ENCODE data around the gene DAAM1.
A peak's percentile ranks its signal among the peaks of the same experiment; 100 is the strongest.

Gene DAAM1

GRCh38 chr14:59148334-59148900 lies 40.0 kb upstream of the DAAM1 start:
- H3K27me3 ChIP-seq = no peaks in the 10 kb centered on the region
- H3K27ac ChIP-seq = no peak overlapping the region
- no peak for TF ChIP-seq CTCF (IDR thresholded peaks at IDR 0.05)
- no peaks in the 10 kb centered on the region for H3K4me1 ChIP-seq
- H3K9me3 ChIP-seq = no peaks in the 10 kb centered on the region
- intact Hi-C loops (cut with DNase I; ENCODE audit: low total_unique reads) = no loop called here
- no peak overlapping the region for H3K4me3 ChIP-seq
- no peaks in the 10 kb centered on the region for H3K36me3 ChIP-seq
- DNase-seq = no peak

- H3K4me1 ChIP-seq = no peaks in the 10 kb centered on the region
- no peak overlapping the region for H3K4me3 ChIP-seq
- TF ChIP-seq CTCF (IDR thresholded peaks at IDR 0.05) = no peak
- intact Hi-C loops (cut with DNase I; ENCODE audit: low total_unique reads) = no loop called here
- no peaks in the 10 kb centered on the region for H3K9me3 ChIP-seq
- no peak overlapping the region for H3K27ac ChIP-seq
- peak in 1 of 2 donors; percentile 30 for DNase-seq
- no peaks in the 10 kb centered on the region for H3K36me3 ChIP-seq
- H3K27me3 ChIP-seq = no peaks in the 10 kb centered on the region
These were observed 37.5 kb upstream of the DAAM1 start for GRCh38 chr14:59150990-59151389.

GRCh38 chr14:59154373-59154772 lies 34.1 kb upstream of the DAAM1 start:
- no peaks in the 10 kb centered on the region for H3K4me1 ChIP-seq
- no peak for TF ChIP-seq CTCF (IDR thresholded peaks at IDR 0.05)
- H3K27ac ChIP-seq = no peak overlapping the region
- no peak for DNase-seq
- H3K4me3 ChIP-seq = no peak overlapping the region
- H3K9me3 ChIP-seq = no peaks in the 10 kb centered on the region
- H3K36me3 ChIP-seq = no peaks in the 10 kb centered on the region
- no peaks in the 10 kb centered on the region for H3K27me3 ChIP-seq
- intact Hi-C loops (cut with DNase I; ENCODE audit: low total_unique reads) = no loop called here

- DNase-seq = no peak
- Histone ChIP-seq H3K4me1 (peaks cover 0 to 5% (median 0%) of the 10 kb centered on the region in 4 donors), H3K27me3 (no peaks in the 10 kb centered on the region), H3K9me3 (no peaks in the 10 kb centered on the region), H3K27ac (no peak overlapping the region), H3K4me3 (no peak overlapping the region), H3K36me3 (no peaks in the 10 kb centered on the region)
- TF ChIP-seq CTCF (IDR thresholded peaks at IDR 0.05) = no peak
- intact Hi-C loops (cut with DNase I; ENCODE audit: low total_unique reads) = no loop called here
These were observed 32.6 kb upstream of the DAAM1 start for GRCh38 chr14:59155886-59156285.

- TF ChIP-seq CTCF (IDR thresholded peaks at IDR 0.05) = no peak
- H3K9me3 ChIP-seq = no peaks in the 10 kb centered on the region
- intact Hi-C loops (cut with DNase I; ENCODE audit: low total_unique reads) = no loop called here
- H3K36me3 ChIP-seq = no peaks in the 10 kb centered on the region
- no peak for DNase-seq
- peaks cover 0 to 23% (median 8%) of the 10 kb centered on the region in 4 donors for H3K4me1 ChIP-seq
- no peaks in the 10 kb centered on the region for H3K27me3 ChIP-seq
- H3K4me3 ChIP-seq = no peak overlapping the region
- H3K27ac ChIP-seq = no peak overlapping the region
These were observed 29.3 kb upstream of the DAAM1 start for GRCh38 chr14:59159169-59159568.

- intact Hi-C loops (cut with DNase I; ENCODE audit: low total_unique reads) = no loop called here
- H3K27me3 ChIP-seq = no peaks in the 10 kb centered on the region
- no peaks in the 10 kb centered on the region for H3K9me3 ChIP-seq
- H3K27ac ChIP-seq = peak overlapping the region in 1 of 2 donors; percentile 7
- H3K36me3 ChIP-seq = no peaks in the 10 kb centered on the region
- H3K4me3 ChIP-seq = no peak overlapping the region
- peaks cover 0 to 23% (median 8%) of the 10 kb centered on the region in 4 donors for H3K4me1 ChIP-seq
- TF ChIP-seq CTCF (IDR thresholded peaks at IDR 0.05) = no peak
- no peak for DNase-seq
These were observed 28.0 kb upstream of the DAAM1 start for GRCh38 chr14:59160506-59160905.

Measured in tibial artery (tissue), 4 donors.